ENCODE data around the gene NOS1AP. TPM values are rescaled to one million over a fixed set of nuclear protein-coding genes. Genes with fewer than 3 reads are reported as not detected.

NOS1AP gene
- total RNA-seq, 2 donors from 2014 or later: 3.1 to 4.0 TPM

- DNase-seq (no peak), ATAC-seq (no peak)
- Histone ChIP-seq H3K27ac (no peak overlapping the region), H3K36me3 (replicated peaks in 1 of 2; ENCODE audit: insufficient read depth in 1 of 2, low read depth in 2 of 2) (no peaks in the 10 kb centered on the region), H3K4me3 (no peak overlapping the region), H3K9me3 (no peaks in the 10 kb centered on the region), H3K27me3 (no peaks in the 10 kb centered on the region), H3K4me1 (peaks cover 10% of the 10 kb centered on the region)
- intact Hi-C loops (cut with DNase I): no loop called here
- TF ChIP-seq CTCF (IDR thresholded peaks at IDR 0.05) (no peak), POLR2A (IDR thresholded peaks at IDR 0.05) (no peak)
- 45 to 57% methylated on average over 4 of the region's 4 CpGs for WGBS, 2 donors
Measured at GRCh38 chr1:162240577-162240976, 171.1 kb downstream of the NOS1AP start.

GRCh38 chr1:162242804-162243203 is 173.3 kb downstream of the NOS1AP start:
- DNase-seq (no peak), ATAC-seq (no peak)
- Histone ChIP-seq H3K4me3 (no peak overlapping the region), H3K9me3 (no peaks in the 10 kb centered on the region), H3K27me3 (no peaks in the 10 kb centered on the region), H3K4me1 (peaks cover 18% of the 10 kb centered on the region), H3K27ac (no peak overlapping the region), H3K36me3 (replicated peaks in 1 of 2; ENCODE audit: insufficient read depth in 1 of 2, low read depth in 2 of 2) (no peaks in the 10 kb centered on the region)
- TF ChIP-seq POLR2A (IDR thresholded peaks at IDR 0.05): no peak
- no peak for TF ChIP-seq CTCF (IDR thresholded peaks at IDR 0.05)
- 95 to 99% methylated on average over 6 of the region's 6 CpGs for WGBS, 2 donors
- intact Hi-C loops (cut with DNase I): no loop called here

GRCh38 chr1:162248854-162249535 is 179.5 kb downstream of the NOS1AP start:
- no peak for ATAC-seq
- H3K4me1 ChIP-seq: peaks cover 8% of the 10 kb centered on the region
- no peak for DNase-seq
- H3K9me3 ChIP-seq: no peaks in the 10 kb centered on the region
- no peak overlapping the region for H3K4me3 ChIP-seq
- no peaks in the 10 kb centered on the region for H3K27me3 ChIP-seq
- intact Hi-C loops (cut with DNase I): no loop called here
- H3K36me3 ChIP-seq (replicated peaks in 1 of 2; ENCODE audit: insufficient read depth in 1 of 2, low read depth in 2 of 2): no peaks in the 10 kb centered on the region
- TF ChIP-seq CTCF (IDR thresholded peaks at IDR 0.05) (no peak), POLR2A (IDR thresholded peaks at IDR 0.05) (no peak)
- WGBS, 2 donors: 76 to 93% methylated on average over 3 of the region's 3 CpGs
- H3K27ac ChIP-seq: no peak overlapping the region

- no peak for TF ChIP-seq POLR2A (IDR thresholded peaks at IDR 0.05)
- no peak for TF ChIP-seq CTCF (IDR thresholded peaks at IDR 0.05)
- no peaks in the 10 kb centered on the region for H3K36me3 ChIP-seq (replicated peaks in 1 of 2; ENCODE audit: insufficient read depth in 1 of 2, low read depth in 2 of 2)
- H3K27ac ChIP-seq: no peak overlapping the region
- H3K27me3 ChIP-seq: no peaks in the 10 kb centered on the region
- H3K4me1 ChIP-seq: peaks cover 8% of the 10 kb centered on the region
- no peak overlapping the region for H3K4me3 ChIP-seq
- intact Hi-C loops (cut with DNase I): no loop called here
- DNase-seq: no peak
- WGBS, 2 donors: 80 to 87% methylated on average over 2 of the region's 2 CpGs
- ATAC-seq: no peak
- H3K9me3 ChIP-seq: no peaks in the 10 kb centered on the region
Measured at GRCh38 chr1:162250004-162250730, 180.7 kb downstream of the NOS1AP start.

Measured in body of pancreas (tissue), 4 donors.